ENCODE data around the gene SORCS1. TPM values are rescaled to one million over a fixed set of nuclear protein-coding genes. Genes with fewer than 3 reads are reported as not detected.

SORCS1 gene
- total RNA-seq, 1 experiment from 2014 or later: 1.7 TPM

- H3K4me1 Mint-ChIP-seq: peaks cover 28% of the 10 kb centered on the region in 2 experiments
- no peak overlapping the region for H3K23ac ChIP-seq (ENCODE audit: insufficient read length, low read depth, low read length)
- H3K27ac ChIP-seq (ENCODE audit: insufficient read length, low read depth, low read length): no peak overlapping the region
- H2BK120ac ChIP-seq (ENCODE audit: low read depth, low read length, poor library complexity, severe bottlenecking): no peak overlapping the region
- no peak overlapping the region for H3K56ac ChIP-seq (ENCODE audit: insufficient read length, low read depth, low read length)
- H4K8ac ChIP-seq (replicated peaks; ENCODE audit: insufficient read length, low read depth, low read length): no peak overlapping the region
- no peak overlapping the region for H3K14ac ChIP-seq (ENCODE audit: insufficient read depth, low read length)
- no peak overlapping the region for H3K18ac ChIP-seq (ENCODE audit: insufficient read length, low read depth, low read length)
- H2BK12ac ChIP-seq (ENCODE audit: insufficient read length, low read depth, low read length): no peak overlapping the region
- H3K9me3 ChIP-seq (ENCODE audit: control insufficient read depth, low read depth, low read length): no peaks in the 10 kb centered on the region
- H4K91ac ChIP-seq (ENCODE audit: insufficient read length, low read depth, low read length): no peak overlapping the region
- H2BK20ac ChIP-seq (ENCODE audit: low read depth, low read length, poor library complexity, severe bottlenecking): no peak overlapping the region
- no peak overlapping the region for H3T11ph ChIP-seq (ENCODE audit: low read length)
- H2BK15ac ChIP-seq (ENCODE audit: low read depth, low read length): no peak overlapping the region
- no peak overlapping the region; a peak in 1 of 5 replicates for H3K4me3 Mint-ChIP-seq
- H3K27me3 ChIP-seq (ENCODE audit: insufficient read depth, low read length): peaks cover 3% of the 10 kb centered on the region; the same call in 1 of the 2 replicates
- H3K9ac ChIP-seq (ENCODE audit: extremely low read depth, insufficient read length, low read length): no peak overlapping the region
- H2BK5ac ChIP-seq (ENCODE audit: insufficient read length, low read length): no peak overlapping the region
- no peaks in the 10 kb centered on the region for H3K79me2 ChIP-seq (ENCODE audit: insufficient read depth, low read length)
- no peak overlapping the region for H4K5ac ChIP-seq (ENCODE audit: insufficient read length, low read depth, low read length)
- no peak for TF ChIP-seq CTCF (conservative IDR thresholded peaks at IDR 0.05)
- H2AFZ ChIP-seq (ENCODE audit: low read length): no peak overlapping the region
- H3K4ac ChIP-seq (ENCODE audit: low read depth, low read length): no peak overlapping the region
- H3K9me3 Mint-ChIP-seq: no peaks in the 10 kb centered on the region
- H3K27ac Mint-ChIP-seq: no peak overlapping the region
- DNase-seq: no peak
- no peaks in the 10 kb centered on the region for H3K23me2 ChIP-seq (ENCODE audit: insufficient read length, low read depth, low read length, poor library complexity, severe bottlenecking)
- H3K27me3 Mint-ChIP-seq (ENCODE audit: low read depth): peaks cover 58% of the 10 kb centered on the region
- H4K20me1 ChIP-seq (ENCODE audit: control insufficient read depth, insufficient read depth, insufficient read length): no peaks in the 10 kb centered on the region
- H2AK5ac ChIP-seq (ENCODE audit: insufficient read length, low read length): no peak overlapping the region
- H3K79me1 ChIP-seq (ENCODE audit: insufficient read depth, low read depth, low read length, poor library complexity, severe bottlenecking): no peaks in the 10 kb centered on the region
- no peaks in the 10 kb centered on the region for H3K36me3 Mint-ChIP-seq (ENCODE audit: insufficient read depth in 1 of 3, low read depth in 3 of 3)
- H3K4me2 ChIP-seq (ENCODE audit: insufficient read depth, insufficient read length, low read length): no peak overlapping the region
- H3K4me1 ChIP-seq (ENCODE audit: insufficient read depth, low read length): no peaks in the 10 kb centered on the region
Measured at GRCh38 chr10:106925191-106925590, 239.3 kb downstream of the SORCS1 start.

All from H9 (cell line).